ENCODE results near the gene VEGFB.
A peak's percentile ranks its signal among the peaks of the same experiment; 100 is the strongest.

Gene VEGFB

DNA sequence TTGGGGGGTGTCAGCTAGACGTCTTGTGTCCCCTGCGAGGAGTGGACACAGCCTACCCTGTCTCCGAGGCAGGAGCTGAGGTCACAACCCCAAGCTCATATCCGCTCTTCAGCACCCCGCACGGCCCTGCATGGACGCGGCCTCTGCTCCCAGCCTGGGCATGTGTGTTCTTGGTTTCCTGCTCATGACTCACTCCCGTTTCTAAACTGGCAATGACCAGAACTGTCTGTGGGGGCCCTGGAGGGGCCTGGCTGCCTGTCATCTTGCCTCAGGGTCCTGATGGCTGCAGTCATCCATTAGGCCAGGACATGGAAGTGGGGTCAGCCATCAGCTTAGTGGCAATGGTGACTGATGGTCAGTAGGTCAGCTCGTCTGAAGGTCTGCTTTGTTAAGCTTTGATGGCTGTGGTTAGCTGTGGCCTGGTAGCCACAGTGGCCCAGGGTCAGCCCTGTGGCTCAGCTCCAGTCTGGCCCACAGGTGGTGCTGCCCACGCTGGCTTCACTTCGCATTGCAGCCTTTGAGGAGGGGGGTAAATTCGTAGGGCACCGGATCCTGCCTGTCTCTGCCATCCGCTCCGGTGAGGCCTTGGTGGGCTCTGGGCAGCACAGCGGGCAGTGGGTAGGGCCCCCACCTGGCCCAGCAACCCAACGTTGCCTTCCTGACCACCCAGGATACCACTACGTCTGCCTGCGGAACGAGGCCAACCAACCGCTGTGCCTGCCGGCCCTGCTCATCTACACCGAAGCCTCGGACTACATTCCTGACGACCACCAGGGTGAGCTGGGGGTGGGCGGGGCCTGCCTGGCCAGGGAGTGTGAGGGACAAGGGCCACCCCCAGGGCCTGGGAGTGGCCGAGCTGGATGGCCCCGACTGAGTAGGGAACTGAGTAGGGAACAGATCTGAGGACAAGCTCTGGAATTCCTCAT lies 28.9 kb downstream of the VEGFB start:
- no peak for DNase-seq

DNA sequence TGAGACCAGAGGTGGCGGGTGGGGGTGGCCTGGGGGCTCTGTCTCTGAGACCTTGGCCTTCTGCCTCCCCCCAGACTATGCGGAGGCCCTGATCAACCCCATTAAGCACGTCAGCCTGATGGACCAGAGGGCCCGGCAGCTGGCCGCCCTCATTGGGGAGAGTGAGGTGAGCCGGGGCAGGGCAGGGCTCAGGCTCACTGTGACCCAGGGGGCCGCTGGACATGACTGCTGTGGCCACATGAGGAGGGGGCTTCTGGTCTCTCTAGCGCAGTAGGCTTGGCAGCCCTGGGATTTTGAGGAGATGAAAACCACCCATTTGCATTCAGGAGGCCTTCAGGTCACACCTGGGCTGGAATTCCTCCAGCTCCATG lies 29.5 kb downstream of the VEGFB start:
- DNase-seq = no peak

DNA sequence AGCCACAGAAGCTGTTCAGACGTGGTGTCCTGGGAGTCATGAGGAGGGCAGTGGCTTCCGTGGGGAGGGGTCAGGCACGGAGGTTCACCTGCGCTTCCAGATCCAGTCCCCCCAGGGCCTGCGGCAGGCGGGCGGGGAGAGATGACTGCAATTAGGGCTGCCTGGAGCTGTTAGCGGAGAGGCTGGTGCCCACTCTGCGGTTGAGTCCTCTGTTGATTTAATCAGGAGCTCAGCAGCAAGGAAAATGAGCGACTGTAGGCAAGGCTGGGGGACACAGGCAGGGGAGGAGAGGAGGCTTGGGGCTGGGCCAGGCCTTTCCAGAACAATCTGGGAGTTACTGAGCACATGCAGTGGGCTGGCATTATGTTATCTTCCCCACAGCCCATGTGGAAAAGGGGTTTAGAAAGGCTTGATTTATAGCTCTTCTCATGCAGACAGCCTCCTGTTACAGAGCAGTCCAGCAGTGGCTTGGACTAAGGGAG lies 30.0 kb downstream of the VEGFB start:
- DNase-seq = no peak

DNA sequence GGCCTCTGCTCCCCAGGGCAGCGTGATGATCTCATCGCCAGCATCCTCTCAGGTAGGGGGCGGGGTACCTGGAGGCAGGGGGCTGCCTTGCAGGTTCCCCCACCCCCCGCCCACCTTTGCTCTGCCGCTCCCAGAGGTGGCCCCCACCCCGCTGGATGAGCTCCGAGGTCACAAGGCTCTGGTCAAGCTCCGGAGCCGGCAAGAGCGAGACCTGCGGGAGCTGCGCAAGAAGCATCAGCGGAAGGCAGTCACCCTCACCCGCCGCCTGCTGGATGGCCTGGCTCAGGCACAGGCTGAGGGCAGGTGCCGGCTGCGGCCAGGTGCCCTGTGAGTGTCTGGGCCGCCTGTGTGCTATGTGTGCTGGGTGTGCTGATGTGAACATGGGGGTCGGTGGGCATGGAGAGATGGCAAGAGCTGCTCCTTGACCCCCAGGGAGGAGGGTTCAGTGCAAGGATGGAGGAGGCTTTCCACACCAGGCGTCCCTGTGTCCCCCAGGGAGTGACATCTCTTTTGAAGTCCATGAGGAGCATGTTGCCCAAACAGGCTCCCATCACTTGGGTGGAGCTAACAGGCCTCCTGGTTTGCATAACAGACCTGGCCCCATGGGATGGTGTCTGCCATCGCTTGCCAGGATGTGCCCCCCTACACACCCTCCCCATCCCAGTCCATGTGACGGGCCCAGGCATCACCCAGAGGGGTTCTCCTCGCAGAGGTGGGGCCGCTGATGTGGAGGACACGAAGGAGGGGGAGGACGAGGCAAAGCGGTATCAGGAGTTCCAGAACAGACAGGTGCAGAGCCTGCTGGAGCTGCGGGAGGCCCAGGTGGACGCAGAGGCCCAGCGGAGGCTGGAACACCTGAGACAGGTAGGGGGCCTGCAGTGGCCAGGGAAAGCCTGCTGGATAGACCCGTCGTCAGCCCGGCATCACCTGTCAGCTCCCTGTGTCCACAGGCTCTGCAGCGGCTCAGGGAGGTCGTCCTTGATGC lies 31.1 kb downstream of the VEGFB start:
- no peak for DNase-seq

DNA sequence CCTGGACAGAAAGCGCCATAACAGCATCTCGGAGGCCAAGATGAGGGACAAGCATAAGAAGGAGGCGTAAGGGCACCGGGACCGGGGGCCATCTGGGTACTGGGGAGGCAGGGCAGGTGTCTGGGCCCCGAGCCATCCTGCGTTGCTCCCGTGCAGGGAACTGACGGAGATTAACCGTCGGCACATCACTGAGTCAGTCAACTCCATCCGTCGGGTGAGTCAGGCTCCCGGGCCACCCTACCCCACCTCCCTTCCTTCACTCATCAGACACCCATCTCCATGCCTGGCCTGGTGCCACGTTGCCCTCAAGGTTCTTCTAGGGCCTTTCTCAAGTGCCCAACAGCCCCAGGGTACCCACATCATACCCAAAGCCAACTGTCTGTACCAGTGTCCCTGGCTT lies 32.0 kb downstream of the VEGFB start:
- no peak for DNase-seq

DNA sequence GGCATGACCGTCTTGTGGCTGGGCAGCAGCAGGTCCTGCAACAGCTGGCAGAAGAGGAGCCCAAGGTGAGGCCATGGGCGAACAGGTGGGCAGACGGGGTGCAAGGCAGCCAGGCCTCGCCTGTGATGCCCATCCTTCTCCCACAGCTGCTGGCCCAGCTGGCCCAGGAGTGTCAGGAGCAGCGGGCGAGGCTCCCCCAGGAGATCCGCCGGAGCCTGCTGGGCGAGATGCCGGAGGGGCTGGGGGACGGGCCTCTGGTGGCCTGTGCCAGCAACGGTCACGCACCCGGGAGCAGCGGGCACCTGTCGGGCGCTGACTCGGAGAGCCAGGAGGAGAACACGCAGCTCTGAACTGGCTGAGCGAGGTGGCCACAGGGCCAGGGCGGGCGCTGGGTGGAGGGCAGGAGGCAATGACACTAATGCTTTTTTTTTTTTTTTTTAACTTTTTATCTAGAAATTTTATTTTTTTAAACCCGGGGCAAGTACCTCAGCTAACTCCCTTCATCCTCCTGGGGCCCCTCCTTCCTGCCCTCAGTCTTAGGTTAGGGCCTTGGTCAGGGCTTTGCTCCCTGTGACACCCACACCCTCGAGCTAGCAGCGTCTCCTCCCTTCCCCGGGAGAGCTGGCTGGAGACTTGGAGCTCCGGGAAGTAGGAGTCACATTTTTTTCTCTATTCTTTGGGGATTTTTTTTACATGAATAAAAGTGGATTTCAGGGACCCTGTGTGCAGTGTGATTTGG lies 33.0 kb downstream of the VEGFB start:
- DNase-seq = peak; percentile 85

DNA sequence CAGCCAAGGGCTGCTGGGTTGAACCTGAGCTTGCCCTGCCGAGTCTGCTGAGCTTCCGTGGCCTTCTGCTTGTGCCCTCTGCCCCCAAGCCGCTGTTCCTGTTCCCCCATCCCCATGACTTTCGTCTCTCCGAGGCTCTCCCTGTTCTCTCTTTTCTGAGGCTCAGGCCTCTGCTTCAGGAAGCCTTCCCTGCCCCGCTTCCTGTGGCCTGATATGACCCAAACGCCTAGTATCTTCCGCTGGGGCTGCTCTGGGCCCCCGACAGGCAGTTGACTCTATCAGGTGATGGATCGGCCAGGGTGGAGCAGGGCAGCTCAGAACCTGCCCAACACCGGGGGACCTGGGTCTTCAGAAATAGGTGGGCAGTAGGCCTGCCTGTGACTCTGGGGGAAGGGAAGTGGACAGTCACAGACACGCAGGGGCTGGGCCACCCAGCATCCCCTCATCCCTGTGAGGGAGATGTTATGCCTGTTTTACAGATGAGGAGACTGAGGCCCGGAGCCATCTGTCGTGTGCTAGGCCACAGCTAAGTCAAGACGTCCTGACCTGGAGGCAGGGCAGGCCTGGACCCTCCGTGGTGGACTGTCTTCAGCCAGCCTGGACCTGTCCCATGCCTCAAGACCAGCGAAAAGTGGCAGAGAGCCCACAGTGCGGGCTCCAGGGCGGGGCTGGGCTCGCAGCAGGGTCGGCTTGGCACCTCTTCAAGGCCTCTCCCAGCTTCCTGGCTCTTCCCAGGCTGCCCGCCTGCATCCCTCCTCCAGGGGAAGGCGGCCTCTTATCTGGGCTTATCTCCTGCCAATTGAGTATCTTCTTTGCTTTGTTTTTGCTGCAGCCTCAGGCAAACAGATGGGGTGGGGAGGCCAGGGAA lies 33.9 kb downstream of the VEGFB start:
- DNase-seq = peak; percentile 64

DNA sequence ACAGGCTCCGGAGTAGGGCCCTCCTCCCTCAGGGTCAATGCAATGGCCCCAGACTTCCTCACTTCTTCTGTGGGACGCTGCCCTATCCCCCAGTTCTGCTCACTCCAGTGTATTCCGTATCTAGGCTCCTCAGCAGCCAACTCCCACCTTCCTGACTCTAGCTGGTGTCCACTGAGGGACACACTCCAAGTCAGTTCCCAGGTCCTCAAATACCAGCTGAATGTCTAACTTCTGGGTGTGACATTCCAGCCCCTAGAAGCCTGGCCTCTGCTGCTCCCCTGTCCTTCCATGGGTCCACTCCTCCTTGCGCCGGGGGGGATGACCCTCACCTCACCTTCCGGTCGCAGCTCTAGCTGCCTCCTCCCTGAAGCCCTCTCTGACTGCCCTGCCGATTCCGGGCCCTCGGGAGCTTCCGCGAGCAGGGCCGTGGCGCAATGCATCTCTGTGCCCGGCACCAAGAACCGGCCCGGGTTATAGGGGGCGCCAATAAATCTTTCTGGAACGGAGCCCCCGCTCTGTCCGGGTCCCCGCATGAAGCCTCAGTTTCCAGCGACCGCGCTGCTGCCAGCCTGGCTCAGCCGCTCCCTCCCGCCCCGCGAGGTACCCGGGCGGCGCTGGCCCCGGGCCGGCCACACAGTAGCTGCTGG lies 34.6 kb downstream of the VEGFB start:
- peak; percentile 43 for DNase-seq

DNA sequence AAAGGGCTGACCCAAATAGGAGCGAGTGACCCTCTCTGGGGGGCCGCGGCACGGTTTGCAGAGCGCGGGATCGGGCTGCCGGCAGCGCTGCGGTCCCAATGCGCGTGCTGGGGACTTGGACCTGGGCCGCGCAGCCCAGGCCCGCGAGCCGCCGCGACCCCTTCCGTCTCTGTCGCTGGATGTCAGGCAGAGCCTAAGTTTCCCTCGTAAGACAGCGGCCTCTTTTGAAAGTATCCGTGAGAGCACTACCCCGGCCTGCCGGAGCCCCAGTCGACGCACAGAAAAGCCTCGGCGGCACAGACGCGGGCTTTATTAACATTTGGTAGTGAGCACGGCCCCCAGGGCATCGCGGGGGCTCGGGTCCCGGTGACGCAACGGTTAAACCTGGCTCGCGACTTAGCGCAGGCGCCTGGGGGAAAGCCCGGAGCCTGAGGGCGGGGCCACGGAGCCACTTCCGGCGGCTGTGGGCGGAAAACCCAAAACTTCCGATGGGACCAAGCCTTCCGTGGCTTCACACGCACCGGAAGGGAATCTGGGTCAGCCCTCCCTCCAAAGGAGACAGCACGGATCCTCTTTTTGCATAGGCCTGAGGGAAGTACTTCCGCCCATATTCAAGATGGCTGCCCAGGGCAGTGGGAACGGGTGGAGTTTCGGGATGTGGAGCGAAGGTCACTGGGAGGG lies 35.3 kb downstream of the VEGFB start:
- DNase-seq = peak; percentile 99

DNA sequence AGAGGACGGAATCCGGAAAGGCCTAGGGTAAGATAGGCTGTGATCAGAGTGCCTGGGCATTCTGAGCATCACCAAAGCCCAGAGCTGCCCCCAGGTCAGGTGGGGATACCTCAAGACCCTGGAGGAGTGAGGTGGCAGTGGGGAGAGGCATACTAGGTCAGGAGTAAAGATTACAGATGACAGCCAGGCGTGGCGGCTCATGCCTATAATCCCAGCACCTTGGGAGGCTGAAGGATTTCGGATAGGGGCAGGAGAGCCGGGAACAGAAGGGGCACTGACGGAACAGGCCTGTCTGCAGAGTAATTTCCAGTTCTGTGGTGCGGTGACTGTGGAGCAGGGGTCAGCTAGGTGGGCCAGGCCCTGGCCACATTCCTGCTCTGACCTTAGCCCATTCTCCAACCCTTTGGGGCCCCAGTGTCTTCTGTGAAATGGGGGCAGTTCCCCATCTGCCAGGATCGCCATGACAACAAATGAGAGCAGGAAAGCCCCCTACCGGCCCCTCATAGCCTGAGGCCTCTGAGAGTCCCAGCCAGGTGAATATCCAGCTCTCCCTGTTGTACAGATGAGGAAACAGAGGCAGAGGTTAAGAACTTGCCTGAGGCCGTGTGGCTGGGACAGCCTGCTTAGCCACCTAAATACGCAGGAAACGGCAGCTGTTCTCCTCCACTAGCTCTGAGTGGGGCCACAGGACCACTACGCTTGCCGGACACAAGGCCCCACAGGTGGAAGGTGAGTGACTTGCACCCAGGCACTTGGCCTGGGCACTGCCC lies 40.8 kb downstream of the VEGFB start:
- DNase-seq = no peak

DNA sequence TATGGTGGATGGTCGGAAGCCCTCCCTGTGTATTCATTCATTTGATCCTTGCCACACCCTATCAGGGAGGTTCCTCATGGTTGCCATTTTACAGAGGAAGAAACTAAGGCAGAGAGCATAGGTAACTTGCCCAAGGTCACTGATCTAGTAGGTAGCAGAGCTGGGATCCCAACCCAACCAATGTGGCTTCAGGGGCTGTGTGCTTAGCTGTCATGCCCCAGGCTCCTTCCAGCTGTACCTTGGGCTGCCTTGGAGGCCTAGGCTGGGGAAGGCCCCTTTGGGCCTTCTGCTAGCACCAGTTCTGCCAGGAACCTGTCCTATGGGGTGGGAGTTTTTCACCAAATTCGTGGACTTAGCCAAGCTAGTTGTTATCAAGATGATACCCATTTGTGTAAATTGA lies 41.5 kb downstream of the VEGFB start:
- DNase-seq = no peak

DNA sequence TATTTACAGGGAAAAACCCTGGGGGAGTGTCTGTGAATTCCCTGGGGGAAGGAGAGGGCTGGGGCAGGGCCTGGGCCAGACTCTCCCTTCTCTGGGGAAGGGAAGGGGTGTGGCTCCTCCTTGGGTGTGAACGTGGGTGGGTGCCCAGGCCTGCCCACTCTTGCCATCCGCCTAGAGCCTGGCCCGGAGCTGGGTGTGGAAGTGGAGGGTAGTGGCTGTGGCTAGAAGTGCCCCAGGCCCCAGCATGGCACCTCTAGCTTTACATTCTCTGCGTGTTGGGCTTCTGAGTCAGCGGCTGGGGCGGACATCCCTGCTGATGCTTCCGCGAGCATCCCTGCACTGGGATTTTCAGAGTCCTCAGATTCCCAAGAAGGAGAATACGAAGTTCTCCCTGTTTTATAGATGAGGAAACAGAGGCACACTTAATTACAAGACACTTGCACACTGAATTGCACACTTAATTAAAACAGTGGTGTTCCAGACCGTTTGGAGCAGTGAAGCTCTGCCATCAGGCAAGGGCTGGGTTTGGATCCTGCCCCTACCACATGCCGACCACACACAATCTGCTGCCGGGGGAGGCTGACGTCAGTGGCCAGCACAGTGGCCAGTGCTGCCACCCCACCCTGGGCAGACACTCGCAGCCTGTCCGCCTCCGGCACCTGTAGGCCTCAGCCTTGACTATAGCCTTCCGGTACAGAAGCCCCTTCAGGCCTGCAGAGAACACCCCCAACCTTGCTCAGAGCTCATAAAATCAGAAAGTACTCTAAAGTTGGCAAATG lies 42.5 kb downstream of the VEGFB start:
- DNase-seq = no peak

DNA sequence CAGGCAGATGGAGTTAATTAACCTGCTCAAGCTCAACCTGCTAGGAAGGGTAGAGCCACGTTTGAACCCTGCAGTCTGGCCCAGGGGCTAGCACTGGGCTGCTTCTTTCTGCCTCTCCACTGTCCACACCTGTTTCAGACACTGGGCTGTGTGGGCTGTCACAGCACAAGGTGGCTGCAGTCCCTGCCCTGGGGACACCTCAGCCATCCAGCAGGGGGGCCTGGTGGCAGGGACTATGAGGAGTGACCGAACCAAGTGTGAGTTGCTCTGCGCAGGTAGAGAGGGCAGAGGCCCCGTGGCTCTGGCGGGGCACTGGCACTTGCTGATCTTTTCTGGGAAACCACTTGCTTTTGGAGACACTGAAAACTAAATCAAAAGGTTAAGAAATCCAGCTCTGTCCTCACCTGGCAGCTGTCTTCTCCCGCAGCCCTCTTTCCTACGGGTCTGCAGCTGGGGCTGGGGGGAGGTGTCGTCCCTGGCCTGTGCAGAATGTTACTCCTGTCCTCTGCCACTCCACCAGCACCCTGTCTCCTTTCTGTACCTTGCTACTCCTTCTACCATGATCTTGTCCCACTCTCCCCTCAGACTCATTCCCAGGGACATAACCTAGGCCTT lies 44.3 kb downstream of the VEGFB start:
- DNase-seq = no peak

DNA sequence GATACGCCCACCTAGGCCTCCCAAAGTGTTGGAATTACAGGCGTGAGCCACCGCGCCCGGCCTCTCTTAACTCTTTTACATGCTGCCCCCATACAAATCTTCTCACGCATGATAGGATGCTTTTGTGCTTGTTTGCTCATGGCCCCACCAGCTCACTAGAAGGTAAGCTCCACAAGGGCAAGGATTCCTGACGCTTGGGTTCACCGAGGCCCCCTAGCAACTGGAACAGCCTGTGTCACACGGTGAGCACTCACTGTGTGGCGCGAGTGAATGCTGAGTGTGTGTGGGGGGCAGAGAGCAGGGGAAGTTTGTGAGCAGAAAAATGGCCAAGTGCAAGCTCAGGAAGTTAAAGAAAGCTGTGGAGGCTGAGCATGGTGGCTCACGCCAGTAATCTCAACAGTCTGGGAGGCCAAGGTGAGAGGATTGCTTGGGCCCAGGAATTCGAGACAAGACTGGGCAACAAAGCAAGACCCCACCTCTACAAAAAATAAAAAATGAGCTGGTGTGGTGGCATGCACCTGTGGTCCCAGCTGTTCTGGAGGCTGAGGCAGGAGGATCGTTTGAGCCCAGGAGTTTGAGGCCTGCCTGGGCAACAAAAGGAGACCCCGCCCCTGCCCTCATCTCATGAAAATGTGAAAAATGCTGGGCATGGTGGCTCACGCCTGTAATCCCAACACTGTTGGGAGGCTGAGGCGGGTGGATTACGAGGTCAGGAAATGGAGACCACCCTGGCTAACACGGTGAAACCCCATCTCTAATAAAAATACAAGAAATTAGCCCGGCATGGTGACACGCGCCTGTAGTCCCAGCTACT lies 47.8 kb downstream of the VEGFB start:
- no peak for DNase-seq

DNA sequence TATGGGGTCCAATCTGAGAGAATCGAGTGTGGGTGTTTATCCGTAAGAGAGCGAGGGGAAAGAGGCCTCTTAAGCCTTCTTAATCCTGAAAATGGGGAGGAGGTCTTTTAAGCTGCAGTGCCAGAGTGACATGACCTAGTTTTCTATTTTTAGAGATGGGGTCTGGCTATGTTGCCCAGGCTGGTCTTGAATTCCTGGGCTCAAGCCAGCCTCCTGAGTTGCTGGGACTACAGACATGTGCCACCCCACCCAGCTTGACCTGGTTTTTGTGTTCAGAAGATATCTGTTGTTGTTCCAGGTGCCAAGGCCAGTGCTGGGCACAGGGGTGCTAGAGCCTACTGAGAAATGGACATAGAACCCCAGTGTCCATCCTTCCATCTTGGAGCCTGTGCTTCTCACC lies 48.7 kb downstream of the VEGFB start:
- DNase-seq = no peak

DNA sequence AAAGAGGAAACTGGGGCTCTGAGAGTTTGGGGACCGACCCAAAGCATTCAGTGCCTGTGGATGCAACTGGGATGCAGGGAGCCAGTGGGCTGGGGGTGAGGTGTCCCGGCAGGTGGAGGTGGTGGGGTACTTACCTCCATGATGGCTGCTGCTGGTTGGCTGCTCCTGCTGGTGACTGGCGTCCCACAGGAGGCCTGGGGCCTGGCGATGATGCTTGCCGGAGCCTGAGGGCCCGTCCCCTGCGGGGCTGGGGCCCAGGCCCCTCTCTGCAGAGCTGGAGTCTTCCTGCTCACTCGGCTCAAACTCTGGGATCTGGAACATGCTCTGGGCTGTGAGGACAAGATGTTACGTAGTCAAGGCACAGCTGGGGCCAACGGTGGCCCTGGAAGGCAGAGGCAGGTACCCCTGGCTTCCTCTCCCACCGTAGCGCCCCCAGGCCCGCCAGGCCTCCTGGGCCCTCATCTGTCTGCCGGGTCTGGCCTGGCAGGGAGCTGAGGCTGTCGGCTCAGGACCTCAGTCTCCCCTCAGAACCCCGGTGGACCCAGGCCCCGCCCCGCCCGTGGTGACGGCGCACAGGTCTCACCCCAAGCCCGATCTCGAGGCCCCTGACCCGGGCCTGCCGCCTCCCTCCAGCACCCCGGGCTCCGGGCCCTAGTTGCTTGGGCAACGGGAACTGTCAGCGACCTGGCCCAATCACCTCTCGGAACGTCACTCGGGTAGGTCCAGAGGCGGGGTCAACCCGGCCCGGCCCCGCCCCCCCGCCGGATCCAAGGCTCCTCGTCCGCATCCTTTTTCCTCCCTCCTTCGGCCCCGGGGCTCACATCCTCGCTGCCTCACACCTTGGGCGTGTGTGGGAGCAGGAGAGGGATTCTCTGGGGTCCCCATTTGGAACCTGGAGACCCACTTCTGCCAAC lies 49.9 kb downstream of the VEGFB start, which contains the start of gene BAD:
Gene BAD (minus strand): TSS at position 618 of the 914 bp plus-strand sequence. CDS start 297 bp downstream, at position 321.
- peak; percentile 96 for DNase-seq

Measured in NCI-H345 (cell line).